GM23248 (cell line): Measurements from ENCODE around the gene MXI1.

Source experiments
- EZH2 ChIP-seq: fragments of 200-600 bp; sonication (generic); IDR thresholded peaks from 2 replicates; pipeline ENCODE4 v1.6.1; 2018; ENCODE audit warnings: antibody characterized with exemption, mild to moderate bottlenecking; ENCODE audit not compliant: insufficient read depth, poor library complexity, severe bottlenecking
- EZH2phosphoT487 ChIP-seq: fragments of 200-600 bp; sonication (generic); IDR thresholded peaks from 2 replicates; pipeline ENCODE4 v1.6.1; 2018; ENCODE audit warnings: antibody characterized with exemption, moderate library complexity, mild to moderate bottlenecking, low read depth; ENCODE audit not compliant: insufficient read depth

- no peak for TF ChIP-seq EZH2
- TF ChIP-seq EZH2phosphoT487 = no peak
Observed at GRCh38 chr10:110212119-110213006, 5.0 kb downstream of the MXI1 start.
